ENCODE measurements around the gene CACNA2D2.

DNA sequence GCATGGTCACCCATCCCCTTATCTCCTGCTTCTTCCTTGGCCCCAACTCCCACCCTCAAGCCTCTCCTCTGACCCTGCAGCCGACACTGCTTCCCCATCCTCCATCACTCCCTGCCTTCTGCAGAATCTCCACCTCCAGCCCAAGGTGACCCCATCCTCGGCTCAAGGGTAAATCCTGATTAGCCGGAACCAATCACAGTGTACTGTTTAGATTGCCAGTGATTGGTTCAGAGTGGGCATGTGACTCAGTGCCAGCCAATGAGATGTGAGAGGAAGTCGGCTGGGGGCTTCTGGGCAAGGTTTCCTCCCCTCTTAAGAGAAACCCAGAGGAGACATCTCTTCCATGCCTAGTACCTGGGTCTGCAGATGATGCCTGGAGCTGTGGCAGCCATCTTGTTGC, 10.3 kb downstream of the CACNA2D2 start:
- no peak for TF ChIP-seq EZH2phosphoT487 (IDR thresholded peaks at IDR 0.05; ENCODE audit: low read length)
- TF ChIP-seq, protein P1, sequence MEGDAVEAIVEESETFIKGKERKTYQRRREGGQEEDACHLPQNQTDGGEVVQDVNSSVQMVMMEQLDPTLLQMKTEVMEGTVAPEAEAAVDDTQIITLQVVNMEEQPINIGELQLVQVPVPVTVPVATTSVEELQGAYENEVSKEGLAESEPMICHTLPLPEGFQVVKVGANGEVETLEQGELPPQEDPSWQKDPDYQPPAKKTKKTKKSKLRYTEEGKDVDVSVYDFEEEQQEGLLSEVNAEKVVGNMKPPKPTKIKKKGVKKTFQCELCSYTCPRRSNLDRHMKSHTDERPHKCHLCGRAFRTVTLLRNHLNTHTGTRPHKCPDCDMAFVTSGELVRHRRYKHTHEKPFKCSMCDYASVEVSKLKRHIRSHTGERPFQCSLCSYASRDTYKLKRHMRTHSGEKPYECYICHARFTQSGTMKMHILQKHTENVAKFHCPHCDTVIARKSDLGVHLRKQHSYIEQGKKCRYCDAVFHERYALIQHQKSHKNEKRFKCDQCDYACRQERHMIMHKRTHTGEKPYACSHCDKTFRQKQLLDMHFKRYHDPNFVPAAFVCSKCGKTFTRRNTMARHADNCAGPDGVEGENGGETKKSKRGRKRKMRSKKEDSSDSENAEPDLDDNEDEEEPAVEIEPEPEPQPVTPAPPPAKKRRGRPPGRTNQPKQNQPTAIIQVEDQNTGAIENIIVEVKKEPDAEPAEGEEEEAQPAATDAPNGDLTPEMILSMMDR (IDR thresholded peaks at IDR 0.05; ENCODE audit: low read length) = no peak
- no peak for TF ChIP-seq EZH2 (optimal IDR thresholded peaks at IDR 0.05; ENCODE audit: low read depth, low read length)
